ENCODE measurements around the gene SLC41A3. TPM values are rescaled to one million over a fixed set of nuclear protein-coding genes. Genes with fewer than 3 reads are reported as not detected.

Gene SLC41A3
- total and polyA plus RNA-seq, 10 of the 15 experiments (the other 5 are each of a cell fraction or from before 2014, with no cell fraction given) = 8.3 to 29.5 (median 16.7) TPM

DNA sequence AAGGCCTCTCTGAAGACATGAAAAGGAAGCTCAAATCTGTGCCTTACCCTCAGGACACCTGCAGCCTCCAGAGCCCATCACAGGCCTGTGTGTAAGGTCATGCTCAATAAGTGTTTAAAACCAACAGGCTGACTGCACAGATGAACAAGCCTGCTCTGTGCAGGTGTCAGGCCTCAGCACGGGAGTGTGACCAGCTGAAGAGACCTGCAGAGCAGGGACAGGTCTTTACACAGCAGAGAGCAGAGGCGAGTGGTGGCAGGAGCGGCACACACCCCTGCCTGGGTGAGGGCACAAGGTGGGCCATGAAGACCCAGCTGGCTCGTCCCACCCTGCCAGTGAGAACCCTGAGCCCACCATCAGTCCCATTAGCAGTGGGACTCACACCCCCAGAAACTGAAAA, 58.1 kb downstream of the SLC41A3 start (continued):
- TF ChIP-seq, protein P1, sequence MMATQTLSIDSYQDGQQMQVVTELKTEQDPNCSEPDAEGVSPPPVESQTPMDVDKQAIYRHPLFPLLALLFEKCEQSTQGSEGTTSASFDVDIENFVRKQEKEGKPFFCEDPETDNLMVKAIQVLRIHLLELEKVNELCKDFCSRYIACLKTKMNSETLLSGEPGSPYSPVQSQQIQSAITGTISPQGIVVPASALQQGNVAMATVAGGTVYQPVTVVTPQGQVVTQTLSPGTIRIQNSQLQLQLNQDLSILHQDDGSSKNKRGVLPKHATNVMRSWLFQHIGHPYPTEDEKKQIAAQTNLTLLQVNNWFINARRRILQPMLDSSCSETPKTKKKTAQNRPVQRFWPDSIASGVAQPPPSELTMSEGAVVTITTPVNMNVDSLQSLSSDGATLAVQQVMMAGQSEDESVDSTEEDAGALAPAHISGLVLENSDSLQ (IDR thresholded peaks at IDR 0.05) = no peak
- TF ChIP-seq HDAC6 (IDR thresholded peaks at IDR 0.05; ENCODE audit: unreplicated experiment) (no peak), SUZ12 (IDR thresholded peaks at IDR 0.05; ENCODE audit: unreplicated experiment) (no peak), FOS (IDR thresholded peaks at IDR 0.05; ENCODE audit: borderline replicate concordance, extremely low read depth, insufficient read length) (no peak), RELA (IDR thresholded peaks at IDR 0.05; ENCODE audit: borderline replicate concordance, partially characterized antibody) (no peak), POLR2A (IDR thresholded peaks at IDR 0.05; ENCODE audit: low read depth, low read length) (no peak), GATAD2B (conservative IDR thresholded peaks at IDR 0.05; ENCODE audit: low read depth) (no peak), PAX5 (IDR thresholded peaks at IDR 0.05; ENCODE audit: borderline replicate concordance, low read depth, low read length) (no peak)
- TF ChIP-seq, protein P2, sequence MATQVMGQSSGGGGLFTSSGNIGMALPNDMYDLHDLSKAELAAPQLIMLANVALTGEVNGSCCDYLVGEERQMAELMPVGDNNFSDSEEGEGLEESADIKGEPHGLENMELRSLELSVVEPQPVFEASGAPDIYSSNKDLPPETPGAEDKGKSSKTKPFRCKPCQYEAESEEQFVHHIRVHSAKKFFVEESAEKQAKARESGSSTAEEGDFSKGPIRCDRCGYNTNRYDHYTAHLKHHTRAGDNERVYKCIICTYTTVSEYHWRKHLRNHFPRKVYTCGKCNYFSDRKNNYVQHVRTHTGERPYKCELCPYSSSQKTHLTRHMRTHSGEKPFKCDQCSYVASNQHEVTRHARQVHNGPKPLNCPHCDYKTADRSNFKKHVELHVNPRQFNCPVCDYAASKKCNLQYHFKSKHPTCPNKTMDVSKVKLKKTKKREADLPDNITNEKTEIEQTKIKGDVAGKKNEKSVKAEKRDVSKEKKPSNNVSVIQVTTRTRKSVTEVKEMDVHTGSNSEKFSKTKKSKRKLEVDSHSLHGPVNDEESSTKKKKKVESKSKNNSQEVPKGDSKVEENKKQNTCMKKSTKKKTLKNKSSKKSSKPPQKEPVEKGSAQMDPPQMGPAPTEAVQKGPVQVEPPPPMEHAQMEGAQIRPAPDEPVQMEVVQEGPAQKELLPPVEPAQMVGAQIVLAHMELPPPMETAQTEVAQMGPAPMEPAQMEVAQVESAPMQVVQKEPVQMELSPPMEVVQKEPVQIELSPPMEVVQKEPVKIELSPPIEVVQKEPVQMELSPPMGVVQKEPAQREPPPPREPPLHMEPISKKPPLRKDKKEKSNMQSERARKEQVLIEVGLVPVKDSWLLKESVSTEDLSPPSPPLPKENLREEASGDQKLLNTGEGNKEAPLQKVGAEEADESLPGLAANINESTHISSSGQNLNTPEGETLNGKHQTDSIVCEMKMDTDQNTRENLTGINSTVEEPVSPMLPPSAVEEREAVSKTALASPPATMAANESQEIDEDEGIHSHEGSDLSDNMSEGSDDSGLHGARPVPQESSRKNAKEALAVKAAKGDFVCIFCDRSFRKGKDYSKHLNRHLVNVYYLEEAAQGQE (IDR thresholded peaks at IDR 0.05; ENCODE audit: low read depth, low read length) = no peak
- TF ChIP-seq, protein P3, sequence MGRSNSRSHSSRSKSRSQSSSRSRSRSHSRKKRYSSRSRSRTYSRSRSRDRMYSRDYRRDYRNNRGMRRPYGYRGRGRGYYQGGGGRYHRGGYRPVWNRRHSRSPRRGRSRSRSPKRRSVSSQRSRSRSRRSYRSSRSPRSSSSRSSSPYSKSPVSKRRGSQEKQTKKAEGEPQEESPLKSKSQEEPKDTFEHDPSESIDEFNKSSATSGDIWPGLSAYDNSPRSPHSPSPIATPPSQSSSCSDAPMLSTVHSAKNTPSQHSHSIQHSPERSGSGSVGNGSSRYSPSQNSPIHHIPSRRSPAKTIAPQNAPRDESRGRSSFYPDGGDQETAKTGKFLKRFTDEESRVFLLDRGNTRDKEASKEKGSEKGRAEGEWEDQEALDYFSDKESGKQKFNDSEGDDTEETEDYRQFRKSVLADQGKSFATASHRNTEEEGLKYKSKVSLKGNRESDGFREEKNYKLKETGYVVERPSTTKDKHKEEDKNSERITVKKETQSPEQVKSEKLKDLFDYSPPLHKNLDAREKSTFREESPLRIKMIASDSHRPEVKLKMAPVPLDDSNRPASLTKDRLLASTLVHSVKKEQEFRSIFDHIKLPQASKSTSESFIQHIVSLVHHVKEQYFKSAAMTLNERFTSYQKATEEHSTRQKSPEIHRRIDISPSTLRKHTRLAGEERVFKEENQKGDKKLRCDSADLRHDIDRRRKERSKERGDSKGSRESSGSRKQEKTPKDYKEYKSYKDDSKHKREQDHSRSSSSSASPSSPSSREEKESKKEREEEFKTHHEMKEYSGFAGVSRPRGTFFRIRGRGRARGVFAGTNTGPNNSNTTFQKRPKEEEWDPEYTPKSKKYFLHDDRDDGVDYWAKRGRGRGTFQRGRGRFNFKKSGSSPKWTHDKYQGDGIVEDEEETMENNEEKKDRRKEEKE (IDR thresholded peaks at IDR 0.05) = no peak
